Measurements from ENCODE around the gene PIR.

DNA sequence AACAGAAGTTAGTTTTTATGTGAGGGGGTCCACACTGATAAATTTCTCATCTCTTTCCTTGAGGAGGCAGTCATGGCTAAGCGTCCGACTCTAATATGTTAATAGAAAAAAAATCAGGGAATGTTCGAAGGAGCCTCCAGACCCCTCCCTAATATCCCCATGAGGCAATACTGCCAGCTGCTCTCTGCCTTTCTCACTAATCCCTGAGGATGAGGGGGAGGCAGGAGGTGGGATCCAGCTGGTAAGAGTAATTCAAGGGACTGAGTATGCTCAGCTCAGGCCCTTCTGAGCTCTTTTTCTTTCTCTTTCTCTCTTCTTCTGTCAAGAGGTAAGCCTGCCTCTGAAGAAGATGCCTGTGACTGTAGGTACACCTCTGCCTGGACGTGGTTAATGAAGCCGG lies 51.7 kb downstream of the PIR start:
- TF ChIP-seq CTCF (IDR thresholded peaks at IDR 0.05) (no peak), POLR2A (IDR thresholded peaks at IDR 0.05) (no peak)

Measured in adrenal gland (tissue), 5 donors.